Neural progenitor cell (in vitro differentiated cells): ENCODE measurements around the gene CASP14.

Experiments
- EZH2 ChIP-seq: fragments of 200-600 bp; sonication (generic); IDR thresholded peaks from 2 replicates; pipeline ENCODE4 v1.6.1; 2017; ENCODE audit warnings: antibody characterized with exemption, mild to moderate bottlenecking, moderate library complexity
- EZH2phosphoT487 ChIP-seq: fragments of 200-600 bp; sonication (generic); IDR thresholded peaks from 2 replicates; pipeline ENCODE4 v1.6.1; 2017; ENCODE audit warnings: antibody characterized with exemption
- TF ChIP-seq, protein P1 (sequence below): fragments of 200-600 bp; sonication (generic); IDR thresholded peaks from 2 replicates; pipeline ENCODE4 v1.5.1; 2017; ENCODE audit warnings: antibody characterized with exemption, mild to moderate bottlenecking

- TF ChIP-seq EZH2 (no peak), EZH2phosphoT487 (no peak)
- TF ChIP-seq, protein P1, sequence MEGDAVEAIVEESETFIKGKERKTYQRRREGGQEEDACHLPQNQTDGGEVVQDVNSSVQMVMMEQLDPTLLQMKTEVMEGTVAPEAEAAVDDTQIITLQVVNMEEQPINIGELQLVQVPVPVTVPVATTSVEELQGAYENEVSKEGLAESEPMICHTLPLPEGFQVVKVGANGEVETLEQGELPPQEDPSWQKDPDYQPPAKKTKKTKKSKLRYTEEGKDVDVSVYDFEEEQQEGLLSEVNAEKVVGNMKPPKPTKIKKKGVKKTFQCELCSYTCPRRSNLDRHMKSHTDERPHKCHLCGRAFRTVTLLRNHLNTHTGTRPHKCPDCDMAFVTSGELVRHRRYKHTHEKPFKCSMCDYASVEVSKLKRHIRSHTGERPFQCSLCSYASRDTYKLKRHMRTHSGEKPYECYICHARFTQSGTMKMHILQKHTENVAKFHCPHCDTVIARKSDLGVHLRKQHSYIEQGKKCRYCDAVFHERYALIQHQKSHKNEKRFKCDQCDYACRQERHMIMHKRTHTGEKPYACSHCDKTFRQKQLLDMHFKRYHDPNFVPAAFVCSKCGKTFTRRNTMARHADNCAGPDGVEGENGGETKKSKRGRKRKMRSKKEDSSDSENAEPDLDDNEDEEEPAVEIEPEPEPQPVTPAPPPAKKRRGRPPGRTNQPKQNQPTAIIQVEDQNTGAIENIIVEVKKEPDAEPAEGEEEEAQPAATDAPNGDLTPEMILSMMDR = no peak
Observed at GRCh38 chr19:15075806-15076205, 26.5 kb downstream of the CASP14 start.
